ENCODE data around the gene HMBS. TPM values are rescaled to one million over a fixed set of nuclear protein-coding genes. Genes with fewer than 3 reads are reported as not detected.
A peak's percentile ranks its signal among the peaks of the same experiment; 100 is the strongest.

Gene HMBS
- total RNA-seq, 4 donors from 2014 or later, result 8.7 to 31.1 (median 14.5) TPM

DNA sequence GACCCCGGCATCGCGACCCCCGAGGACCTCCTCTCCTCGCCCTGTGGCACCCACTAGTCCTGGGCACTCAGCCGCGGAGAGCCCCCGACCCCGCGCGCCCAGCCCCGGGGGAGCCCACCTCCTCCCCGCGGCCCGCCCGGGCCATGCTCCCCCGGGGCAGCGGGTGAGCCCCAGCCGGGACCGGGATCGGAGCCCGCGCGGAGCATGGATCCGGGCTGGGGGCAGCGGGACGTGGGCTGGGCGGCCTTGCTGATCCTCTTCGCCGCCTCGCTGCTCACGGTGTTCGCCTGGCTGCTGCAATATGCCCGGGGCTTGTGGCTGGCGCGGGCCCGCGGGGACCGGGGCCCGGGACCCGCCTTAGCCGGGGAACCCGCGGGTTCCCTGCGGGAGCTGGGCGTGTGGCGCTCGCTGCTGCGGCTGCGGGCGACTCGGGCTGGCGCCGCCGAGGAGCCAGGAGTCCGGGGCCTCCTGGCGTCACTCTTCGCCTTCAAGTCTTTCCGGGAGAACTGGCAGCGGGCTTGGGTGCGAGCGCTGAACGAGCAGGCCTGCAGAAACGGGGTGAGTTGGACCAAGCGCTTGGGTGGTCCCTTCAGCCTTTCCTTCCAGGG lies 23.0 kb downstream of the HMBS start:
- Histone ChIP-seq H3K27me3 (no peaks in the 10 kb centered on the region), H3K36me3 (peaks cover 0 to 20% of the 10 kb centered on the region in 2 donors), H3K27ac (peak overlapping the region; percentile 82 to 88 (median 84)), H3K4me3 (peak overlapping the region; percentile 77 to 94 (median 83)), H3K9me3 (no peaks in the 10 kb centered on the region), H3K4me1 (peaks cover 28 to 30% of the 10 kb centered on the region in 2 donors)
- intact Hi-C loops (cut with DNase I; ENCODE audit: low total_unique reads) (loop anchor here (1.0 to 5.0 kb wide), 4 partner anchors 14 to 90 kb away; partner anchors contain the start of genes HINFP and VPS11), in situ Hi-C loops (cut with MboI; ENCODE audit: low sequenced_read_pairs in 4 of 4) (no loop called here)
- no peak for DNase-seq
- ATAC-seq, result peak; percentile 43 to 46
- no peak for TF ChIP-seq POLR2A (IDR thresholded peaks at IDR 0.05)
- TF ChIP-seq, protein P1, sequence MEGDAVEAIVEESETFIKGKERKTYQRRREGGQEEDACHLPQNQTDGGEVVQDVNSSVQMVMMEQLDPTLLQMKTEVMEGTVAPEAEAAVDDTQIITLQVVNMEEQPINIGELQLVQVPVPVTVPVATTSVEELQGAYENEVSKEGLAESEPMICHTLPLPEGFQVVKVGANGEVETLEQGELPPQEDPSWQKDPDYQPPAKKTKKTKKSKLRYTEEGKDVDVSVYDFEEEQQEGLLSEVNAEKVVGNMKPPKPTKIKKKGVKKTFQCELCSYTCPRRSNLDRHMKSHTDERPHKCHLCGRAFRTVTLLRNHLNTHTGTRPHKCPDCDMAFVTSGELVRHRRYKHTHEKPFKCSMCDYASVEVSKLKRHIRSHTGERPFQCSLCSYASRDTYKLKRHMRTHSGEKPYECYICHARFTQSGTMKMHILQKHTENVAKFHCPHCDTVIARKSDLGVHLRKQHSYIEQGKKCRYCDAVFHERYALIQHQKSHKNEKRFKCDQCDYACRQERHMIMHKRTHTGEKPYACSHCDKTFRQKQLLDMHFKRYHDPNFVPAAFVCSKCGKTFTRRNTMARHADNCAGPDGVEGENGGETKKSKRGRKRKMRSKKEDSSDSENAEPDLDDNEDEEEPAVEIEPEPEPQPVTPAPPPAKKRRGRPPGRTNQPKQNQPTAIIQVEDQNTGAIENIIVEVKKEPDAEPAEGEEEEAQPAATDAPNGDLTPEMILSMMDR (IDR thresholded peaks at IDR 0.05 in 4 of 5, conservative IDR thresholded peaks at IDR 0.05 in 1 of 5), result no peak

DNA sequence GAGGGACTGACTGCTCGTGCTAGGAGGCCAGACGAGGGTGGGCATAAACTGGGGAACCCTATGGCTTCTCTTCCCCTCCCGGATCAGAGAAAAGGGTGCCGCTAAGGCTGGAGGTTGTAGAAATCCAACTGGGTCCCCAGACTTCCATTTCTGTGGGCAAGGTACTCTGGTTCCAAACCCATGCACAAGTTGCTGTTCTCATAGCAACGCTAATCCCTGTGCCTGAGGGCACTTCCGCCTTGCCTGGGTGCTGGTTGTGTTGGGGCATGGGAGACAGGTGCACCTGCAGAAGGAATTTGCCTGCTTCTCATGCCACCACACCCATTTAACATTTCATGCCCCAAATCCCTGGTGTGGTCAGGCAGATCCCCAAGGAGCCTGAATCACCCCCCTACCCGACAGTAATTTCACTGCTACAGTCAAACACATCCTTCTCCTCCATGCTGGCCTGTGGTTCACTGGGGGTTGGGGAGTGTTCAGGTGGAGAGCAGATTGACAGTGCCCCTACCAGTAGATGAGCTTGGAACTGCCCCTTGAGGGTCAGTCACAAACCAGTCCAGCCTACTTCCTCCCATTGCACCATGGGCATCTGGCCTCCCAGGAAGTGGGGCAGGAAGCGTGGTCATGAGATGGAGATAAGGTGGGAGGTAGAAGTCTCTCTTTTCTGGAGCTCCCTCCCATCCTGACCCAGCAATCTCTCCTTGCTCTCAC lies 23.6 kb downstream of the HMBS start:
- TF ChIP-seq, protein P1 (IDR thresholded peaks at IDR 0.05 in 4 of 5, conservative IDR thresholded peaks at IDR 0.05 in 1 of 5), result no peak
- no peak for TF ChIP-seq POLR2A (IDR thresholded peaks at IDR 0.05)
- H3K9me3 ChIP-seq, result no peaks in the 10 kb centered on the region
- intact Hi-C loops (cut with DNase I; ENCODE audit: low total_unique reads) (loop anchor here (5.0 kb wide), 1 partner anchor 89 kb away; no protein-coding TSS in a partner anchor), in situ Hi-C loops (cut with MboI; ENCODE audit: low sequenced_read_pairs in 4 of 4) (no loop called here)
- no peaks in the 10 kb centered on the region for H3K27me3 ChIP-seq
- peak overlapping the region; percentile 82 to 88 (median 84) for H3K27ac ChIP-seq
- ATAC-seq (no peak), DNase-seq (no peak)
- peaks cover 23% of the 10 kb centered on the region in 2 donors for H3K4me1 ChIP-seq
- peak overlapping the region; percentile 77 to 94 (median 83) for H3K4me3 ChIP-seq
- H3K36me3 ChIP-seq, result peaks cover 0 to 26% of the 10 kb centered on the region in 2 donors

- H3K27ac ChIP-seq, result peak overlapping the region in 1 of 4 donors; percentile 83
- TF ChIP-seq, protein P1 (IDR thresholded peaks at IDR 0.05 in 4 of 5, conservative IDR thresholded peaks at IDR 0.05 in 1 of 5), result no peak
- no peak for TF ChIP-seq POLR2A (IDR thresholded peaks at IDR 0.05)
These were observed 24.2 kb downstream of the HMBS start for GRCh38 chr11:119108857-119109221.

DNA sequence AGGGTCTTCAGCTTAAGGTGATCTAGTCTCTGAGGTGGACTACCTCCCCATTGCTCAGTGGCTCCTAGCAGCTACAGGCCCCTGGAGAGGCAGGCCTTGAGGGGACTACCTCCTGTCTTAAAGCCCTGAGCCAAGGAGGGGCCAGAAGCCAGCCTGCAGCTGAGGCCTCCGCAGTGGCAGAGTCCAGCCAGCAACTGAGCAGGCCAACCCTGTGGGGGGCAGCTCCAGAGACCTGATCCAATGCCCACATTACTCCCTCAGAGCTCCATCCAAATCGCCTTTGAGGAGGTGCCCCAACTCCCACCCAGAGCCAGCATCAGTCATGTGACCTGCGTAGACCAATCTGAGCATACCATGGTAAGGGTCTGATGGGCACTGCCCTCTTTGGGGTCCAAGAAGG lies 25.2 kb downstream of the HMBS start:
- Histone ChIP-seq H3K9me3 (no peaks in the 10 kb centered on the region), H3K27ac (no peak overlapping the region), H3K4me3 (no peak overlapping the region), H3K36me3 (peaks cover 0 to 39% of the 10 kb centered on the region in 2 donors), H3K4me1 (peaks cover 21% of the 10 kb centered on the region in 2 donors), H3K27me3 (no peaks in the 10 kb centered on the region)
- TF ChIP-seq POLR2A (IDR thresholded peaks at IDR 0.05), result no peak
- TF ChIP-seq, protein P1 (IDR thresholded peaks at IDR 0.05 in 4 of 5, conservative IDR thresholded peaks at IDR 0.05 in 1 of 5), result no peak
- in situ Hi-C loops (cut with MboI; ENCODE audit: low sequenced_read_pairs in 4 of 4) (no loop called here), intact Hi-C loops (cut with DNase I; ENCODE audit: low total_unique reads) (loop anchor here (5.0 kb wide), 1 partner anchor 87 kb away; no protein-coding TSS in a partner anchor)
- ATAC-seq (no peak), DNase-seq (no peak)

More at GRCh38 chr11:119108857-119109221, 24.2 kb downstream of the HMBS start:
- H3K9me3 ChIP-seq, result no peaks in the 10 kb centered on the region
- in situ Hi-C loops (cut with MboI; ENCODE audit: low sequenced_read_pairs in 4 of 4) (no loop called here), intact Hi-C loops (cut with DNase I; ENCODE audit: low total_unique reads) (loop anchor here (5.0 kb wide), 1 partner anchor 88 kb away; no protein-coding TSS in a partner anchor)
- H3K4me1 ChIP-seq, result peaks cover 21% of the 10 kb centered on the region in 2 donors
- ATAC-seq (no peak), DNase-seq (no peak)
- peaks cover 0 to 31% of the 10 kb centered on the region in 2 donors for H3K36me3 ChIP-seq
- H3K27me3 ChIP-seq, result no peaks in the 10 kb centered on the region
- peak overlapping the region in 3 of 4 donors; percentile 79 to 94 (median 87) for H3K4me3 ChIP-seq

All from gastrocnemius medialis (tissue), 4 donors.